ENCODE data around the gene SPRED2.

DNA sequence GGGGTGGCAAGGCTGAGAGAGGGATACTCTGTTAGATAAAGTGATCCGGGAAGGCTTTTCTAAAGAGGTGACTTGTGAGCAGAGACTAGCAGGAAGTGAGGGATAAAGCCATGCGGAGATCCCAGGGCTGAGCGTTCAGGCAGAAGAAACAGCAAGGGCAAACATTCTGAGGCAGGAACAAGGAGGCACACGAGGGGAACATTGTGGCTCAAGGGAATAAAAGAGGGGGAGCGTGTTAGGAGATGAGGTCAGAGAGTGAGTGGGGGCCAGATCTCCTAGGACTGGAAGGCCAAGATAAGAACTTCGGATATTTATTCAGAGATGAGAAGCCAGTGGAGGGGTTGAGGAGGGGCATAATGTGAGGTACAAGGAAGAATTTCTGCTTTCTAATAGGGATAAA, 137.7 kb downstream of the SPRED2 start:
- TF ChIP-seq, protein P1, sequence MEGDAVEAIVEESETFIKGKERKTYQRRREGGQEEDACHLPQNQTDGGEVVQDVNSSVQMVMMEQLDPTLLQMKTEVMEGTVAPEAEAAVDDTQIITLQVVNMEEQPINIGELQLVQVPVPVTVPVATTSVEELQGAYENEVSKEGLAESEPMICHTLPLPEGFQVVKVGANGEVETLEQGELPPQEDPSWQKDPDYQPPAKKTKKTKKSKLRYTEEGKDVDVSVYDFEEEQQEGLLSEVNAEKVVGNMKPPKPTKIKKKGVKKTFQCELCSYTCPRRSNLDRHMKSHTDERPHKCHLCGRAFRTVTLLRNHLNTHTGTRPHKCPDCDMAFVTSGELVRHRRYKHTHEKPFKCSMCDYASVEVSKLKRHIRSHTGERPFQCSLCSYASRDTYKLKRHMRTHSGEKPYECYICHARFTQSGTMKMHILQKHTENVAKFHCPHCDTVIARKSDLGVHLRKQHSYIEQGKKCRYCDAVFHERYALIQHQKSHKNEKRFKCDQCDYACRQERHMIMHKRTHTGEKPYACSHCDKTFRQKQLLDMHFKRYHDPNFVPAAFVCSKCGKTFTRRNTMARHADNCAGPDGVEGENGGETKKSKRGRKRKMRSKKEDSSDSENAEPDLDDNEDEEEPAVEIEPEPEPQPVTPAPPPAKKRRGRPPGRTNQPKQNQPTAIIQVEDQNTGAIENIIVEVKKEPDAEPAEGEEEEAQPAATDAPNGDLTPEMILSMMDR (conservative IDR thresholded peaks at IDR 0.05 in 1 of 2, IDR thresholded peaks at IDR 0.05 in 1 of 2; ENCODE audit: extremely low read depth in 1 of 2, insufficient read depth in 1 of 2, low read depth in 1 of 2, low read length in 2 of 2) = no peak
- TF ChIP-seq EZH2 (IDR thresholded peaks at IDR 0.05; ENCODE audit: borderline replicate concordance, low read length) = no peak
